ENCODE measurements around the gene ATAD3C.

DNA sequence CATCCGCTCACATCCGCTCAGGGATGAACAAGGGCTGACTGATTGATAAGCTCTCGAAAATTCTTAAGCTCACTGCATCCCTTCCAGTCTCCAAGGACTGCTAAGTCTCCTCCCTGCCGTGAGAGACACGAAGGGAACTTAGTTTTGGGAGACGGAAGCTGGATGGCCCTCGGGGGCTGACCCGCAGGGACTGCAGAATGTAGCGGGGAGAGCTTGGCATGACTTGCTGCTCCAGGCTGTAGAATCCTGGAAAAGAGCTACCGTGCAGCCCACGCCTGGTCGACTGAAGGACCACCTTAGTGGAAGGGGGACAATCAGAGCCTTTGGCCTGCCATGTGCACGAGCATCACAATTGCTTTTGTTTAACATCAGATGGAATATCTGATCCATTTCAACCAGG is 33.7 kb upstream of the ATAD3C start:
- TF ChIP-seq EZH2phosphoT487 (IDR thresholded peaks at IDR 0.05; ENCODE audit: insufficient read depth, low read depth) = no peak
- TF ChIP-seq EZH2 (IDR thresholded peaks at IDR 0.05; ENCODE audit: insufficient read depth, poor library complexity, severe bottlenecking) = no peak

Measured in GM23248 (cell line).